ENCODE data around the gene VWA8. TPM values are rescaled to one million over a fixed set of nuclear protein-coding genes. Genes with fewer than 3 reads are reported as not detected.

VWA8 gene
- total and polyA plus RNA-seq, 2 of the 8 experiments (the other 6 are each of a cell fraction or from before 2014, with no cell fraction given): 5.9 to 19.6 TPM

- POLR2A ChIA-PET (ENCODE audit: partially characterized antibody): no interaction called here
- 94% methylated on average over 3 of the region's 3 CpGs; no CpG with 5 or more reads in 1 of the 2 experiments for WGBS, 2 experiments (ENCODE audit: extremely low coverage in 1 of 2, insufficient coverage in 1 of 2, insufficient read length in 1 of 2, insufficient replicate concordance in 2 of 2, low coverage in 1 of 2, low lambda C conversion rate in 2 of 2, missing lambda C conversion rate in 1 of 2)
- H4K91ac ChIP-seq (replicated peaks; ENCODE audit: insufficient read length, low read length): no peak overlapping the region
- TF ChIP-seq SUZ12 (IDR thresholded peaks at IDR 0.05; ENCODE audit: low read length) (no peak), CTBP2 (IDR thresholded peaks at IDR 0.05; ENCODE audit: borderline replicate concordance, insufficient read depth, insufficient read length, low read length) (no peak)
These were observed 279.3 kb downstream of the VWA8 start for GRCh38 chr13:41681587-41681986.

More at GRCh38 chr13:41681587-41681986, 279.3 kb downstream of the VWA8 start:
- no peak overlapping the region for H2BK20ac ChIP-seq (ENCODE audit: low read length)
- H3K79me1 ChIP-seq (ENCODE audit: low read depth, low read length): no peaks in the 10 kb centered on the region
- no peak overlapping the region for H3K4me3 ChIP-seq (ENCODE audit: extremely low read depth in 1 of 4, insufficient read depth in 2 of 4, low read depth in 3 of 4, low read length in 4 of 4)
- DNase-seq (ENCODE audit: low read depth in 1 of 2, low spot score in 2 of 2) (no peak), FAIRE-seq (no peak)
- H3K56ac ChIP-seq (replicated peaks; ENCODE audit: insufficient read length, low read depth, low read length): no peak overlapping the region
- no peak overlapping the region for H3K9ac ChIP-seq (replicated peaks in 1 of 4; ENCODE audit: extremely low read depth in 1 of 4, low read depth in 3 of 4, low read length in 3 of 4)
- H3K4me2 ChIP-seq (ENCODE audit: insufficient read depth in 1 of 2, low read depth in 2 of 2, low read length in 2 of 2): no peak overlapping the region
- no peaks in the 10 kb centered on the region for H3K23me2 ChIP-seq (ENCODE audit: low read depth, low read length)
- CTCF ChIA-PET (ENCODE audit: partially characterized antibody): no interaction called here
- H2BK5ac ChIP-seq (ENCODE audit: low read depth, low read length): no peak overlapping the region
- H4K5ac ChIP-seq (ENCODE audit: insufficient read length, low read depth, low read length): no peak overlapping the region
- no peaks in the 10 kb centered on the region for H3K27me3 ChIP-seq (replicated peaks in 1 of 4; ENCODE audit: control insufficient read depth in 3 of 4, extremely low read depth in 1 of 4, insufficient read depth in 3 of 4, low read length in 3 of 4)
- H2AFZ ChIP-seq (ENCODE audit: low read length): no peak overlapping the region
- no peak overlapping the region for H3K4ac ChIP-seq (replicated peaks; ENCODE audit: insufficient read length, low read depth, low read length)
- H3K36me3 ChIP-seq (ENCODE audit: control insufficient read depth in 2 of 4, insufficient read depth in 4 of 4, low read length in 3 of 4): peaks cover 0 to 5% (median 2%) of the 10 kb centered on the region in 4 experiments; a peak in 3 of 8 replicates
- no peaks in the 10 kb centered on the region for H3K9me3 ChIP-seq (ENCODE audit: insufficient read depth in 2 of 2, low read depth in 1 of 2, low read length in 1 of 2)
- H2BK15ac ChIP-seq (ENCODE audit: low read length): no peak overlapping the region
- no peak overlapping the region for H3K23ac ChIP-seq (ENCODE audit: insufficient read length)
- no peak overlapping the region for H2AK5ac ChIP-seq (ENCODE audit: low read depth, low read length)
- no peaks in the 10 kb centered on the region for H3K79me2 ChIP-seq (ENCODE audit: control insufficient read depth in 1 of 2, insufficient read depth in 2 of 2, low read length in 2 of 2)
- H4K8ac ChIP-seq (ENCODE audit: extremely low read depth, insufficient read depth, low read length): no peak overlapping the region
- no peaks in the 10 kb centered on the region for H4K20me1 ChIP-seq (replicated peaks in 1 of 2; ENCODE audit: control insufficient read depth in 1 of 2, insufficient read depth in 2 of 2, low read length in 2 of 2)
- no peak overlapping the region for H2BK12ac ChIP-seq (ENCODE audit: low read depth, low read length)
- H3K4me1 ChIP-seq (replicated peaks in 1 of 4; ENCODE audit: control insufficient read depth in 3 of 4, insufficient read depth in 4 of 4, low read length in 3 of 4): peaks cover 0 to 6% (median 5%) of the 10 kb centered on the region in 4 experiments; a peak in 2 of 7 replicates
- no peak overlapping the region for H3K14ac ChIP-seq (ENCODE audit: insufficient read length)
- H3K27ac ChIP-seq (ENCODE audit: low read depth, low read length): no peak overlapping the region
- H2BK120ac ChIP-seq (replicated peaks; ENCODE audit: low read depth, low read length): no peak overlapping the region
- no peak overlapping the region for H3K18ac ChIP-seq (ENCODE audit: extremely low read depth, low read length)
